Measurements from ENCODE around the gene RAMACL. TPM values are rescaled to one million over a fixed set of nuclear protein-coding genes. Genes with fewer than 3 reads are reported as not detected.

RAMACL gene
- total and polyA plus RNA-seq, 2 donors: 0.28 to 0.30 TPM

- DNase-seq (ENCODE audit: low read depth in 6 of 9, low spot score in 9 of 9): peak in 8 of 9 donors; percentile 18 to 80 (median 48)
- Histone ChIP-seq H3K27me3 (ENCODE audit: control insufficient read depth in 2 of 2, insufficient read depth in 1 of 2, low read length in 1 of 2) (peaks cover 20 to 68% of the 10 kb centered on the region in 2 donors), H3K9me3 (ENCODE audit: control insufficient read depth in 2 of 2, insufficient read depth in 1 of 2, low read length in 1 of 2) (peaks cover 0 to 3% of the 10 kb centered on the region in 2 donors), H3K36me3 (ENCODE audit: control insufficient read depth in 2 of 2, insufficient read depth in 2 of 2, low read length in 1 of 2) (no peaks in the 10 kb centered on the region), H3K4me3 (ENCODE audit: low read length in 2 of 2) (peak overlapping the region; percentile 66 to 76), H3K4me1 (ENCODE audit: control insufficient read depth in 2 of 2, insufficient read depth in 2 of 2, low read length in 2 of 2) (peaks cover 12 to 23% of the 10 kb centered on the region in 2 donors), H3K27ac (ENCODE audit: low read depth in 1 of 2, low read length in 1 of 2) (peak overlapping the region; percentile 90 to 93)
- WGBS: under 1% methylated on average over 61 of the region's 61 CpGs
These were observed 41.7 kb upstream of the RAMACL start for GRCh38 chr6:166627875-166628801.

DNA sequence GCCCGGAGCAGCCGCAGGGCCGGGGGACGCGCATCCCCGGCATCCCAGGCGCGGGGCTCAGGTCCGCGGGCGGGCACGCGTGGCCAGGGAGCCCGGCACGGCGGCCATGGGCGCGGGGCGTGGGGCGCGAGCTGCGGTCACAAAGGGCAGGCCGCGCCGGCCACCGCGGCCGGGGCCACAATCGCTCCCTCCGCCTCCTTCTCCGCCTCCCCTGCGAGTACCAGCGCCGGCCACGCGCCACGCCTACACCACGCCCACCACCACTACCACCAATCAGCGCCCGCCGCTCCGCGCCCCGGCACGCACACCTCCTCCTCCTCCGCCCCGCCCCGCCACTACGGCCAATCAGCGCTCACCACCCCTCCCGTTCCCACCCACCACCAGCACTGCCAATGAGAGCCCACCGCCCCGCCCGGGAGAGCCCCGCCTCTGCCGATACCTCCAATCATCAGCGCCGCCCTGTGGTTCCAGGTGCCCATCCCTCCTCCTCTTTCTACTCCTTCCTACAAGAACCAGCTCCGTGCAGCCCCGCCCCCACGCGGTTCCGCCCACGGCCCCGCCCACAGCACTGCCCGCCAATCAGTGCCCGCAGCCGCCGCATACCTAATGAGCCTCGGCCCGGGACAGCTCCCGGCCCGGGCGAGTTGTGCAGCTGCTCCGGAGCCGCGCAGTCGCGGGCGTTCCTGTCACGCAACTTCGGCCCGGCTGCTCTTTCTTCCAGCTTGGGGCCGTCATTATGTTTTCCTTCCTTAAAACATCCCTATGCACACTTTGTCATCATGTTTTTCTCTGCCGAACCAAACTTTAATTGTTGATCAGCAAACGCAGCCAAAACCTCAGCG is 40.8 kb upstream of the RAMACL start, which contains the start of gene RPS6KA2:
TSS of gene RPS6KA2 (minus strand) at position 219 of the 842 bp plus-strand sequence. CDS start 232 bp downstream, outside the sequence.
- peak; percentile 93 to 99 (median 99) for DNase-seq (ENCODE audit: low read depth in 6 of 9, low spot score in 9 of 9)
- H3K4me1 ChIP-seq (ENCODE audit: control insufficient read depth in 2 of 2, insufficient read depth in 2 of 2, low read length in 2 of 2): peaks cover 12 to 23% of the 10 kb centered on the region in 2 donors
- peaks cover 0 to 3% of the 10 kb centered on the region in 2 donors for H3K9me3 ChIP-seq (ENCODE audit: control insufficient read depth in 2 of 2, insufficient read depth in 1 of 2, low read length in 1 of 2)
- H3K4me3 ChIP-seq (ENCODE audit: low read length in 2 of 2): peak within 1 kb of the TSS; percentile 66 to 76
- peaks cover 20 to 68% of the 10 kb centered on the region in 2 donors for H3K27me3 ChIP-seq (ENCODE audit: control insufficient read depth in 2 of 2, insufficient read depth in 1 of 2, low read length in 1 of 2)
- peak within 1 kb of the TSS; percentile 90 to 93 for H3K27ac ChIP-seq (ENCODE audit: low read depth in 1 of 2, low read length in 1 of 2)
- WGBS: 1% methylated on average over 87 of the region's 87 CpGs
- no peaks in the 10 kb centered on the region for H3K36me3 ChIP-seq (ENCODE audit: control insufficient read depth in 2 of 2, insufficient read depth in 2 of 2, low read length in 1 of 2)

- H3K4me3 ChIP-seq (ENCODE audit: low read length in 2 of 2): peak overlapping the region; percentile 47 to 70
- peak in 4 of 9 donors; percentile 11 to 43 (median 24) for DNase-seq (ENCODE audit: low read depth in 6 of 9, low spot score in 9 of 9)
- H3K27me3 ChIP-seq (ENCODE audit: control insufficient read depth in 2 of 2, insufficient read depth in 1 of 2, low read length in 1 of 2): peaks cover 20 to 65% of the 10 kb centered on the region in 2 donors
- H3K27ac ChIP-seq (ENCODE audit: low read depth in 1 of 2, low read length in 1 of 2): peak overlapping the region in 1 of 2 donors; percentile 46
- no peaks in the 10 kb centered on the region for H3K36me3 ChIP-seq (ENCODE audit: control insufficient read depth in 2 of 2, insufficient read depth in 2 of 2, low read length in 1 of 2)
- peaks cover 0 to 3% of the 10 kb centered on the region in 2 donors for H3K9me3 ChIP-seq (ENCODE audit: control insufficient read depth in 2 of 2, insufficient read depth in 1 of 2, low read length in 1 of 2)
- WGBS: 3% methylated on average over 66 of the region's 66 CpGs
- H3K4me1 ChIP-seq (ENCODE audit: control insufficient read depth in 2 of 2, insufficient read depth in 2 of 2, low read length in 2 of 2): peaks cover 12 to 23% of the 10 kb centered on the region in 2 donors
These were observed 39.9 kb upstream of the RAMACL start for GRCh38 chr6:166626177-166627032.

GRCh38 chr6:166625356-166625755 is 38.9 kb upstream of the RAMACL start:
- 92% methylated on average over 5 of the region's 5 CpGs for WGBS
- Histone ChIP-seq H3K27me3 (ENCODE audit: control insufficient read depth in 2 of 2, insufficient read depth in 1 of 2, low read length in 1 of 2) (peaks cover 20 to 57% of the 10 kb centered on the region in 2 donors), H3K4me1 (ENCODE audit: control insufficient read depth in 2 of 2, insufficient read depth in 2 of 2, low read length in 2 of 2) (peaks cover 12 to 23% of the 10 kb centered on the region in 2 donors), H3K9me3 (ENCODE audit: control insufficient read depth in 2 of 2, insufficient read depth in 1 of 2, low read length in 1 of 2) (peaks cover 0 to 3% of the 10 kb centered on the region in 2 donors), H3K36me3 (ENCODE audit: control insufficient read depth in 2 of 2, insufficient read depth in 2 of 2, low read length in 1 of 2) (no peaks in the 10 kb centered on the region), H3K4me3 (ENCODE audit: low read length in 2 of 2) (no peak overlapping the region), H3K27ac (ENCODE audit: low read depth in 1 of 2, low read length in 1 of 2) (no peak overlapping the region)
- no peak for DNase-seq (ENCODE audit: low read depth in 6 of 9, low spot score in 9 of 9)

- Histone ChIP-seq H3K4me1 (ENCODE audit: control insufficient read depth in 2 of 2, insufficient read depth in 2 of 2, low read length in 2 of 2) (peaks cover 12 to 23% of the 10 kb centered on the region in 2 donors), H3K36me3 (ENCODE audit: control insufficient read depth in 2 of 2, insufficient read depth in 2 of 2, low read length in 1 of 2) (no peaks in the 10 kb centered on the region), H3K9me3 (ENCODE audit: control insufficient read depth in 2 of 2, insufficient read depth in 1 of 2, low read length in 1 of 2) (peaks cover 0 to 3% of the 10 kb centered on the region in 2 donors), H3K27ac (ENCODE audit: low read depth in 1 of 2, low read length in 1 of 2) (no peak overlapping the region), H3K27me3 (ENCODE audit: control insufficient read depth in 2 of 2, insufficient read depth in 1 of 2, low read length in 1 of 2) (peaks cover 14 to 46% of the 10 kb centered on the region in 2 donors), H3K4me3 (ENCODE audit: low read length in 2 of 2) (no peak overlapping the region)
- WGBS: 61% methylated on average over 4 of the region's 4 CpGs
- peak in 1 of 9 donors; percentile 13 for DNase-seq (ENCODE audit: low read depth in 6 of 9, low spot score in 9 of 9)
These were observed 37.8 kb upstream of the RAMACL start for GRCh38 chr6:166624275-166624674.

DNA sequence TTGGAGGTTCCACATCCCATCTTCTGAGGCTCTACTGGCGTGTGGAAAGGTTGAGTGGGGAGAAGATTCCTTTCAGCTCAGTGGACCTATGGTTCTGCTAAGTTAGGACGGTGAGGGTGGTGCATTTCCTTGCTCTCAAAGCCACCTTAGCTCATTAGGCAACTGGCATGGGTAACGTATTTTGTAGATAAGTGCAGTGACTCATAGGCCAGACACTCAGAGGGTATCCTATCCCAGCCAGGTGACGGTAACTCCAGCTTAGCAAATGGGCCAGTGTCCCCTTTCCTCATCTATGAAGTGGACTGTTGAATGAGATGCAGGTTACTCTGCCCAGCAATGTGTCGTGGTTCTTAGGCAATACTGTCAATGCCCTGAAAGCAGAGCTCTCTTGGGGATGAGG is 36.8 kb upstream of the RAMACL start:
- Histone ChIP-seq H3K27ac (ENCODE audit: low read depth in 1 of 2, low read length in 1 of 2) (no peak overlapping the region), H3K4me1 (ENCODE audit: control insufficient read depth in 2 of 2, insufficient read depth in 2 of 2, low read length in 2 of 2) (peaks cover 8 to 14% of the 10 kb centered on the region in 2 donors), H3K27me3 (ENCODE audit: control insufficient read depth in 2 of 2, insufficient read depth in 1 of 2, low read length in 1 of 2) (peaks cover 12 to 37% of the 10 kb centered on the region in 2 donors), H3K9me3 (ENCODE audit: control insufficient read depth in 2 of 2, insufficient read depth in 1 of 2, low read length in 1 of 2) (peaks cover 0 to 3% of the 10 kb centered on the region in 2 donors), H3K36me3 (ENCODE audit: control insufficient read depth in 2 of 2, insufficient read depth in 2 of 2, low read length in 1 of 2) (no peaks in the 10 kb centered on the region), H3K4me3 (ENCODE audit: low read length in 2 of 2) (no peak overlapping the region)
- WGBS: 95% methylated on average over 5 of the region's 5 CpGs
- no peak for DNase-seq (ENCODE audit: low read depth in 6 of 9, low spot score in 9 of 9)

GRCh38 chr6:166621114-166621540 is 34.6 kb upstream of the RAMACL start:
- Histone ChIP-seq H3K9me3 (ENCODE audit: control insufficient read depth in 2 of 2, insufficient read depth in 1 of 2, low read length in 1 of 2) (no peaks in the 10 kb centered on the region), H3K4me1 (ENCODE audit: control insufficient read depth in 2 of 2, insufficient read depth in 2 of 2, low read length in 2 of 2) (peaks cover 2 to 5% of the 10 kb centered on the region in 2 donors), H3K4me3 (ENCODE audit: low read length in 2 of 2) (no peak overlapping the region), H3K27ac (ENCODE audit: low read depth in 1 of 2, low read length in 1 of 2) (no peak overlapping the region), H3K27me3 (ENCODE audit: control insufficient read depth in 2 of 2, insufficient read depth in 1 of 2, low read length in 1 of 2) (peaks cover 5 to 25% of the 10 kb centered on the region in 2 donors), H3K36me3 (ENCODE audit: control insufficient read depth in 2 of 2, insufficient read depth in 2 of 2, low read length in 1 of 2) (no peaks in the 10 kb centered on the region)
- no peak for DNase-seq (ENCODE audit: low read depth in 6 of 9, low spot score in 9 of 9)
- 85% methylated on average over 6 of the region's 6 CpGs for WGBS

DNA sequence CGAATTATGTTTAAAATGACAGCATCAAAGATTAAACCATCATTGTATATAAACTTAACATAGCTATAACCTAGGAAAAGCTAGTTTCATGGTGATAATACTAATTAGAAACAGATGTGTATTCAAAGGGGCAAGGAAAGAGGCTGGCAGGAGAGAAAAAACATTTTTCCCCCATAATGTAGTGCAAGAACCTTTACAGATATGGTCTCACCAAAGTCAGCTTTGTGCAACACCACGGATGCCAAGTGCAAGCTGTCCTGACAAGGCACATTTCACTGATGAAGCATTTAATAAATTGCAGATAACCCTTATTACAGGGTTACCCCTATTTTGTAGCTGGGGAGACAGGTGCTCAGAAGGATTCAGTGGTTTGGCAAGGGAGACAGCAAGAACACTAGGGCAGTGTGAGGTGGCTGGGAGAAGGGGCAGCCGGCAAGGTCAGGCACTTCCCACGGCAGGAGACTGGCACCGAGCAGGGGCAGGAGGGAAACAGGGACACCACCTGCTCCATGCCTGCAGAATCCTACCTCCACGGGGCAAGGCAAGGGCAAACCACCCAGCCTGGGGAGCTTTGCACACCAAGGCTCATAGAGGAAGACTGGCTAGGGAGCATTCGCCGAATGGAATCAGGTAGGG is 34.1 kb upstream of the RAMACL start:
- no peak overlapping the region for H3K4me3 ChIP-seq (ENCODE audit: low read length in 2 of 2)
- peaks cover 0 to 3% of the 10 kb centered on the region in 2 donors for H3K4me1 ChIP-seq (ENCODE audit: control insufficient read depth in 2 of 2, insufficient read depth in 2 of 2, low read length in 2 of 2)
- 93% methylated on average over 8 of the region's 8 CpGs for WGBS
- no peak overlapping the region for H3K27ac ChIP-seq (ENCODE audit: low read depth in 1 of 2, low read length in 1 of 2)
- H3K27me3 ChIP-seq (ENCODE audit: control insufficient read depth in 2 of 2, insufficient read depth in 1 of 2, low read length in 1 of 2): peaks cover 0 to 19% of the 10 kb centered on the region in 2 donors
- DNase-seq (ENCODE audit: low read depth in 6 of 9, low spot score in 9 of 9): no peak
- H3K36me3 ChIP-seq (ENCODE audit: control insufficient read depth in 2 of 2, insufficient read depth in 2 of 2, low read length in 1 of 2): no peaks in the 10 kb centered on the region
- H3K9me3 ChIP-seq (ENCODE audit: control insufficient read depth in 2 of 2, insufficient read depth in 1 of 2, low read length in 1 of 2): no peaks in the 10 kb centered on the region

Measured in thymus (tissue), 11 donors.